Subcutaneous adipose tissue (tissue), 4 donors: ENCODE data around the gene TPO. TPM values are rescaled to one million over a fixed set of nuclear protein-coding genes. Genes with fewer than 3 reads are reported as not detected.

Experiments
- total RNA-seq, 4 donors: library from RNA; depleted of rRNA; stranded (reverse); fragments of >200 nt; gene quantifications; one replicate each; pipeline ENCODE4 v1.1.0, GENCODE V29; 2016
- TF ChIP-seq, protein P1 (sequence below): fragments of 450-650 bp; IDR thresholded peaks from one replicate; pipeline ENCODE4 v1.5.1; 2016; ENCODE audit warnings: low read depth, mild to moderate bottlenecking, control low read depth, antibody characterized with exemption, moderate library complexity

Gene TPO
- total RNA-seq, 4 donors from 2014 or later, result 5.9 to 22.2 (median 15.4) TPM

DNA sequence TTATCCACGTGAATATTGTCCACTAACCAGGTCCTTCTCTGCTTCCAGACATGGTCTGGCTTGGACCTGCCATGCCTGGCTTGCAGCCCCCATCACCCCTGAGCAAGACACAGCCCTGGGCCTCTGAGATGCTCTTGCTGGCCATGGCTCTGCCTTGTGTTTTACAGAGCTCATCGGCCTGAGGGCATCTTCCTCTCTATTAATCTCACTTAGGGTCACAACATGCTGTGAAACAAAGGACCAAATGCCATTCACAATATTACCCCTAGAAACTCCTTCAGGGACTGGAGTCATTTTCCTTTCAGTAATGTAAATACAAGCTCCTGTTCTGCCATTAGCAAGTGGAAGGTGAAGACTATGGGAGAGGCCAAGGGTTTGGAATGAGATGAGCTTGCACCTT, 6.8 kb upstream of the TPO start:
- TF ChIP-seq, protein P1, sequence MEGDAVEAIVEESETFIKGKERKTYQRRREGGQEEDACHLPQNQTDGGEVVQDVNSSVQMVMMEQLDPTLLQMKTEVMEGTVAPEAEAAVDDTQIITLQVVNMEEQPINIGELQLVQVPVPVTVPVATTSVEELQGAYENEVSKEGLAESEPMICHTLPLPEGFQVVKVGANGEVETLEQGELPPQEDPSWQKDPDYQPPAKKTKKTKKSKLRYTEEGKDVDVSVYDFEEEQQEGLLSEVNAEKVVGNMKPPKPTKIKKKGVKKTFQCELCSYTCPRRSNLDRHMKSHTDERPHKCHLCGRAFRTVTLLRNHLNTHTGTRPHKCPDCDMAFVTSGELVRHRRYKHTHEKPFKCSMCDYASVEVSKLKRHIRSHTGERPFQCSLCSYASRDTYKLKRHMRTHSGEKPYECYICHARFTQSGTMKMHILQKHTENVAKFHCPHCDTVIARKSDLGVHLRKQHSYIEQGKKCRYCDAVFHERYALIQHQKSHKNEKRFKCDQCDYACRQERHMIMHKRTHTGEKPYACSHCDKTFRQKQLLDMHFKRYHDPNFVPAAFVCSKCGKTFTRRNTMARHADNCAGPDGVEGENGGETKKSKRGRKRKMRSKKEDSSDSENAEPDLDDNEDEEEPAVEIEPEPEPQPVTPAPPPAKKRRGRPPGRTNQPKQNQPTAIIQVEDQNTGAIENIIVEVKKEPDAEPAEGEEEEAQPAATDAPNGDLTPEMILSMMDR, result no peak

DNA sequence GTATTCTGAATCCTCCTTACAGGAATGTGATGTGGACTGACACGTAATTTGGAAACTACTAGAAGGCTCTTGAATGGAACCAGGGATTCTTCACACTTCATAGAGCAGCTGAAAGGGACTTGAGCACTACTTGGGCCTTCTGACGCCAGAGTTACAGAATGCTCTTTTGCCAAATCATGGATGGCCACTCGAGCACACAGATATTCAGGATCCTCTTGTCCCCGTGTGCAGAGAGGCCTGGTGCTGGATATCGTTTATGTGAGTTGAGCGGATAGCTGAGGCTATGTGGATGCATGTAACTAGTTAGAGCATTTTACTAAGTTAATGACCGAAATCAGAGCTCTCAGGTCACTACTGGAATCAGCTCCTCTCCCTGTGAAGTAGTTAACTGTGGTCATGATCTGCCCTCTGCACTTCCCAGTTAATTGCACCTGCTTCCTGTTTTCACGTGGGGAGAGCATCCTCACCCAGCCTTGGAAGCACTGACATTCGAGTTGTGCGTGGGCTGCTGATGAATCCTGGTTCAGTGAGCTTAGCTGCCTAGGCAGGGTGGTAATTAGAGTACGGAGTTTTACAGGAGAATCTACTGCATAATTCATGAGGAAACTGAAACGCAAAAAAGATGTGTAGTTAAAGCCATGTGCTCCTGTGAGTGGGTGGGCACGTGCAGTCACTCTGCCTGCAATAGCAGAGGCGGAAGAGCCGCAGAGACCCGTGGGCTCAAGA, 5.2 kb upstream of the TPO start:
- TF ChIP-seq, protein P1, result no peak

DNA sequence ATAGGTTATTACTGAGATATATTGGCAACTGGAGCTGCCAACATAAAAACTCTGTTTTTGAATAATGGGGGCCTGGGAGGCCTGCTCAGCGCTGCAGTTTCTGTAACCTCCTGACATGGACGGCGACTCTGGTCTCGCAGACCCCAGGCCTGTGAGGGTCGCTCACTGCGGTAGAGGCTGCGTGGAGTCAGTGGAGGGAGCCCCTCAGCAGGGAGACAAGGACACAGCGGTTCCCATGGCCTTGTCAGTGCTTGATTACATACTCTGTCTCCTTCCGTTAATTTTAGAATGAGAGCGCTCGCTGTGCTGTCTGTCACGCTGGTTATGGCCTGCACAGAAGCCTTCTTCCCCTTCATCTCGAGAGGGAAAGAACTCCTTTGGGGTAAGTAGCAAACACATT, 858 bp downstream of the TPO start:
- TF ChIP-seq, protein P1, result no peak

DNA sequence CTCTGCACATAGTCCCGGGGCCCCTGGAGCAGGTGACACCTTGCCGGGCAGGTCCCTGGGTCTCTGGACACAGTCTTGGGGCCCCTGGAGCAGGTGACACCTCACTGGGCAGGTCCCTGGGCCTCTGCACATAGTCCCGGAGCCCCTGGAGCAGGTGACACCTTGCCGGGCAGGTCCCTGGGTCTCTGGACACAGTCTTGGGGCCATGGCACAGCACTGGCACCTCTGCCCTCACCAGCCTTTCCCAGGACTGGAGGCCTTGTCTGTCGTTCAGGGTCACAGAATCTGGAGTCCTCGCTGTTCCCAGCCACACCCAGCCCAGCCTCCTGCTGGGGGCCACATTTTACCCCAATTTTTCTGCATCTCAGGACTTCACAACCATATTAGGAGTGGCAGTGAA, 2.2 kb downstream of the TPO start:
- TF ChIP-seq, protein P1, result no peak

DNA sequence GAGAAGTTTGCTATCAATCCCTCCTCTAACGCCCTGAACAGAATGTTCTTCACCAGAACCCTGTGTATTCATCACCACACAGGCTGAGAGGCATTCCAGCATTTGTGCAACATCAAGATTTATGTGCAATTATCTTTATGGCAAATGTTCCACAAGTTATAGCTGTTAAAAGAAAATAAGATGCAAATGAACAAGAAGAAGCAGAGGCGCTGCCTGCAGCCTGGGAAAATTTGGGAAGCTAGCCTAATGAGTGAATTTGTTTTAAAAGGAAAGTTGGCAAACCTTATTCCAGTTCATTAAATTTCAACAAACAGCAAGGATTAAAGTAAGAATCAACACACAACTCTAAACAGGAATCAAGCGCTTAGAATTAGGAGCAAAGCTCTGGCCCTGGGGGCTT, 5.3 kb downstream of the TPO start:
- TF ChIP-seq, protein P1, result no peak

DNA sequence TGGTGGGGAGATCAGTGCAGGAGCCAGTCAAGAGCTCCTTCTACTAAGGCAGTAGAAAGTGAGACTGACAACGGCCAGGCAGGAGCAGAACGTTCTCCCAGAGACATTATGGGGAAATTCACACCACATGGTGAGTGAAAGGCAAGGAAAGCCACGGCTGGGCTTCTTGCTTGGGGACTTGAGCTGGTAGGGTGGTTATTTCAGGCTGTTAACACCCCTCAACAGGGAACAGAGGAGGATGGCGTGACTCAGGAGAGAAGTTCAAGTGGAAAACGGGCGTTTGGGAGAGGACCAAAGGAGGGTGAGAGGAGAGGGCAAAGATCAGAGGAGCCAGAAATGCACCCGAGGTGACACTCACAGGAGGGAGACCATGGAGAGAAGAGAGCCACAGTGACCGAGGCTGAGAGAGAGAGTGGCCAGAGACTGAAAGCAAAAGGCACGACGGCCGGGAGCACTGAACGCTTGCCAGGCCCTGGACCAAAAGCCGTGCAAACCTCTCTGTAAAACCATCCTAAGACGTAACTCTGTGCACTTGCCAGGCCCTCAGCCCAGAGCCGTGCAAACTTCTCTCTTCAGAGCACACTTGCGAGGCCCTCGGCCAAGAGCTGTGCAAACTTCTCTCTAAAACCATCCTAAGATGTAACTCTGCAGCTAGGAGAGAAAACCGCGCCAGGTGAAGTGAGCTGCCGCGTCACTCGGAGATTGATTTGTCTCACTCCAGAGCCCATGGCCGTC, 7.7 kb downstream of the TPO start:
- TF ChIP-seq, protein P1, result no peak

DNA sequence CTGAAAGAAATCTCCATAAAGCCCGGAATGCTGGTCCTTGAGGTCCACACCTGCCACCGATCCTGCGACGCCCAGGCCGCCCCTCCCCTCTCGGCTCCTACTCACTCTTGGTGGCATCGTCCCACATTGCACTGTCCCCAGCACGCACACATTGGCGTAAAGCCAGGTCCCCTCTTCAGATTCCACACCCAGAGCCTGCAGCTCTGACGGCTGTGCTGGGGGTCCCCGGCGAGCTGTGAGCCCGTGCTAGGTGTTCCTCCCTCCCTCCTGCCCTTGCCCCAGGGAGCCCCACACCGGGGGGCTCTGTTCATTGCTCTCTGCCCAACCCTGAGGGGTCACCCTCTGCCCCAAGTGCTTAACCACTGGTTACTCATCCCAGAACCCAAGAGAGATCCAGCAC, 8.5 kb downstream of the TPO start:
- TF ChIP-seq, protein P1, result no peak
